HG03196 (cell line): ENCODE data around the gene PPP2R5A.
"Not testable (repeated sequence)": the region's sequence is repeated elsewhere in the genome, so short reads cannot be mapped to it uniquely, and the experiment has no call there.

Experiments used
- ATAC-seq: cut with Tn5 transposase; IDR thresholded peaks from one replicate; pipeline ENCODE4 v1.9.1; 2021; ENCODE audit not compliant: unreplicated experiment

The PPP2R5A gene

GRCh38 chr1:212267017-212267416, 18.2 kb upstream of the PPP2R5A start:
- ATAC-seq: no peak

GRCh38 chr1:212267460-212267859, 17.8 kb upstream of the PPP2R5A start:
- ATAC-seq: no peak

- ATAC-seq: no peak
These were observed 15.9 kb upstream of the PPP2R5A start for GRCh38 chr1:212269306-212269705.

GRCh38 chr1:212270564-212270963, 14.6 kb upstream of the PPP2R5A start:
- ATAC-seq: no peak

GRCh38 chr1:212271234-212271633, 14.0 kb upstream of the PPP2R5A start:
- no peak for ATAC-seq

GRCh38 chr1:212271823-212272485, 13.3 kb upstream of the PPP2R5A start:
- ATAC-seq: no peak

- ATAC-seq: no peak
These were observed 3.6 kb upstream of the PPP2R5A start for GRCh38 chr1:212281590-212281989.

GRCh38 chr1:212283741-212284140, 1.5 kb upstream of the PPP2R5A start:
- ATAC-seq: no peak

GRCh38 chr1:212284332-212284743, 872 bp upstream of the PPP2R5A start:
- ATAC-seq: no peak

GRCh38 chr1:212285685-212286555, 710 bp downstream of the PPP2R5A start:
- peak; percentile 17 for ATAC-seq

GRCh38 chr1:212286556-212287131, 1.4 kb downstream of the PPP2R5A start:
- no peak for ATAC-seq

- ATAC-seq: no peak
These were observed 2.2 kb downstream of the PPP2R5A start for GRCh38 chr1:212287261-212287895.

GRCh38 chr1:212287995-212288394, 2.8 kb downstream of the PPP2R5A start:
- ATAC-seq: not testable (repeated sequence)

GRCh38 chr1:212288615-212289014, 3.4 kb downstream of the PPP2R5A start:
- no peak for ATAC-seq

- ATAC-seq: no peak
These were observed 4.3 kb downstream of the PPP2R5A start for GRCh38 chr1:212289262-212290077.

GRCh38 chr1:212290608-212291007, 5.4 kb downstream of the PPP2R5A start:
- ATAC-seq: no peak

- peak; percentile 48 for ATAC-seq
These were observed 6.4 kb downstream of the PPP2R5A start for GRCh38 chr1:212291505-212292134.

- ATAC-seq: no peak
These were observed 7.3 kb downstream of the PPP2R5A start for GRCh38 chr1:212292250-212293105.

- no peak for ATAC-seq
These were observed 8.4 kb downstream of the PPP2R5A start for GRCh38 chr1:212293579-212293978.
